Chondrocyte (in vitro differentiated cells): Measurements from ENCODE around the gene FOXN3. TPM values are rescaled to one million over a fixed set of nuclear protein-coding genes. Genes with fewer than 3 reads are reported as not detected.
A peak's percentile ranks its signal among the peaks of the same experiment; 100 is the strongest.

Experiments
- DNase-seq: peaks from one replicate; pipeline ENCODE4 v3.0.0; 2021; ENCODE audit warnings: mixed read lengths, low spot score
- H3K27ac Mint-ChIP-seq: one replicate; pipeline ENCODE4 v1.8.0; 2021; ENCODE audit warnings: mild to moderate bottlenecking, moderate library complexity, mixed read lengths; ENCODE audit not compliant: unreplicated experiment
- H3K27me3 Mint-ChIP-seq: 2 replicates; pipeline ENCODE4 v1.8.0; 2021; ENCODE audit warnings: low read depth, mixed read lengths
- H3K36me3 Mint-ChIP-seq: 2 replicates; pipeline ENCODE4 v1.8.0; 2021; ENCODE audit warnings: low read depth, mixed read lengths
- H3K4me1 Mint-ChIP-seq: 2 replicates; pipeline ENCODE4 v1.8.0; 2021; ENCODE audit warnings: low read depth, mild to moderate bottlenecking, mixed read lengths
- H3K4me3 Mint-ChIP-seq: one replicate; pipeline ENCODE4 v1.8.0; 2021; ENCODE audit warnings: mild to moderate bottlenecking, moderate library complexity, mixed read lengths; ENCODE audit not compliant: unreplicated experiment
- H3K9me3 Mint-ChIP-seq: 2 replicates; pipeline ENCODE4 v1.8.0; 2021; ENCODE audit warnings: low read depth, mixed read lengths
- total RNA-seq: library from RNA; stranded (reverse); gene quantifications from 3 replicates; pipeline ENCODE4 v1.2.1, GENCODE V29; 2021
- TF ChIP-seq, protein P1 (sequence below): fragments of 200-600 bp; sonication (generic); IDR thresholded peaks from 2 replicates; pipeline ENCODE4 v1.5.0; 2021; ENCODE audit warnings: antibody characterized with exemption, mild to moderate bottlenecking, moderate library complexity

The FOXN3 gene
- total RNA-seq, 1 donor from 2014 or later, result 161 TPM

DNA sequence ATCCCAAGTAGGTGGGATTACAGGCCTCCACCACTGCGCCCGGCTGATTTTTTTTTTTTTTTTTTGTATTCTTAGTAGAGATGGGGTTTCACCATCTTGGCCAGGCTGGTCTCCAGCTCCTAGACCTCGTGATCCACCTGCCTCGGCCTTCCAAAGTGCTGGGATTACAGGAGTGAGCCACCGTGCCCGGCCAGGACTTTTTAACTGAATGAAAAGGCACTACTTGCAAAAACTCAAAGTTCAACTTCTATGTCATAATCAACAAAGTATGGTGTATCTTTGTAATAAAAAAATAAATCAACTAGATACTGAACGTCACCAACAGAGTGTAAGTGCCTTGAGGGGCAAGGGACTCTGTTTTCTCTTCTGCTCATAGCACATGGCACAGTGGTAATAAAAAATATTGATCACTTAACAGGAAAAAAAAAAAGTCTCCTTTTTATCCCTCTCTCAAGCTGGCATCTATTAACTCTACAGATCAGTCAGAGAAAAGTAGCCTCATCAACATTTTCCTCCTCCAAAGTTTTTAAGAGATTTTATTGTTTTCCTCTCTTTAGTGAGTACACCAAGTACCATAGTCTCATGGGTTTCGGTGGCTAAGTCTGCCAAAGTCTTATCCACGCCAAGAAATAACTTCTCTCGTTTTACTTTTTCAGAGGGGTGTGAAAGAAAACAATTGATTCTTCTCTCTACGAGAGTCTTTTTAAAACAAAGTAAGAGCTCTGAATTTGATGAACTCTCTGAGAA is 10.6 kb upstream of the FOXN3 start:
- Mint-ChIP-seq H3K27me3 (no peaks in the 10 kb centered on the region), H3K36me3 (no peaks in the 10 kb centered on the region), H3K4me3 (no peak overlapping the region), H3K27ac (peak overlapping the region; percentile 97), H3K4me1 (peaks cover 93% of the 10 kb centered on the region), H3K9me3 (no peaks in the 10 kb centered on the region)
- TF ChIP-seq, protein P1, sequence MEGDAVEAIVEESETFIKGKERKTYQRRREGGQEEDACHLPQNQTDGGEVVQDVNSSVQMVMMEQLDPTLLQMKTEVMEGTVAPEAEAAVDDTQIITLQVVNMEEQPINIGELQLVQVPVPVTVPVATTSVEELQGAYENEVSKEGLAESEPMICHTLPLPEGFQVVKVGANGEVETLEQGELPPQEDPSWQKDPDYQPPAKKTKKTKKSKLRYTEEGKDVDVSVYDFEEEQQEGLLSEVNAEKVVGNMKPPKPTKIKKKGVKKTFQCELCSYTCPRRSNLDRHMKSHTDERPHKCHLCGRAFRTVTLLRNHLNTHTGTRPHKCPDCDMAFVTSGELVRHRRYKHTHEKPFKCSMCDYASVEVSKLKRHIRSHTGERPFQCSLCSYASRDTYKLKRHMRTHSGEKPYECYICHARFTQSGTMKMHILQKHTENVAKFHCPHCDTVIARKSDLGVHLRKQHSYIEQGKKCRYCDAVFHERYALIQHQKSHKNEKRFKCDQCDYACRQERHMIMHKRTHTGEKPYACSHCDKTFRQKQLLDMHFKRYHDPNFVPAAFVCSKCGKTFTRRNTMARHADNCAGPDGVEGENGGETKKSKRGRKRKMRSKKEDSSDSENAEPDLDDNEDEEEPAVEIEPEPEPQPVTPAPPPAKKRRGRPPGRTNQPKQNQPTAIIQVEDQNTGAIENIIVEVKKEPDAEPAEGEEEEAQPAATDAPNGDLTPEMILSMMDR, result no peak
- no peak for DNase-seq

DNA sequence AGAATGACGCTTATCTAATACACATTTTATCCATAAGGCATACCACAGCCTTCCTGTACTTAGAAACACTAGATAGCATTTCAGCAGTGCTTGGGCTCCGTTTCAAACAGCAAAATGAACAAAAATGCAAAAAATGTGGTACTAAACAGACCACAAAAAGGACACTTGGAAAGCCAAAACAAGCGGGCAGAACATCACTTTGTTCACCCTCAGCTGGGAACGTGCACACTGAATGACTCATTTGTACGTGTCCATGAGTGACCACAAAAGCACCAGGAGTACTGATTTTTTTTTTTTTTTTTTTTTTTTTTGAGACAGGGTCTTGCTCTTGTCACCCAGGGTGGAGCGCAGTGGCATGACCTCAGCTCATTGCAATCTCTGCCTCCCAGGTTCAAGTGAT is 8.9 kb upstream of the FOXN3 start:
- TF ChIP-seq, protein P1, result no peak
- H3K4me3 Mint-ChIP-seq, result no peak overlapping the region
- H3K27me3 Mint-ChIP-seq, result no peaks in the 10 kb centered on the region
- DNase-seq, result no peak
- H3K36me3 Mint-ChIP-seq, result no peaks in the 10 kb centered on the region
- H3K9me3 Mint-ChIP-seq, result no peaks in the 10 kb centered on the region
- peak overlapping the region; percentile 97 for H3K27ac Mint-ChIP-seq
- peaks cover 83% of the 10 kb centered on the region for H3K4me1 Mint-ChIP-seq

DNA sequence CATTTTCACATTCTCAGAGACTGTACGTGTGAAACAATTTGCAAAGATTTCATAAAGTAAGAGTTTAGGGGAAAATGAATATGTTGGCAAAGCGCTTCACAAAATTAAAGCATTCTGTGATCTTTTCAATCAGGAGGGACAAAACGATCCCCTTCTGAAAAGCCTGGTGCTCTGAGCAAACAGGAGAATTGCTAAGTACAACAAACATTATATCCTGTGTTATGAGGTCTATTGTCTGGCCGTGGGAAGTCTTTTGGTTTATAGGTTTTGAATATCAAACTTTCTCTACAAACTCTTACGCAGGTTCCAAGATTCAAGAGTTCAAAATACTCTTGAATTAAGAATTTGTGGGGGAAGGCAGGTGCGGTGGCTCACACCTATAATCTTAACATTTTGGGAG is 7.2 kb upstream of the FOXN3 start:
- H3K36me3 Mint-ChIP-seq, result no peaks in the 10 kb centered on the region

DNA sequence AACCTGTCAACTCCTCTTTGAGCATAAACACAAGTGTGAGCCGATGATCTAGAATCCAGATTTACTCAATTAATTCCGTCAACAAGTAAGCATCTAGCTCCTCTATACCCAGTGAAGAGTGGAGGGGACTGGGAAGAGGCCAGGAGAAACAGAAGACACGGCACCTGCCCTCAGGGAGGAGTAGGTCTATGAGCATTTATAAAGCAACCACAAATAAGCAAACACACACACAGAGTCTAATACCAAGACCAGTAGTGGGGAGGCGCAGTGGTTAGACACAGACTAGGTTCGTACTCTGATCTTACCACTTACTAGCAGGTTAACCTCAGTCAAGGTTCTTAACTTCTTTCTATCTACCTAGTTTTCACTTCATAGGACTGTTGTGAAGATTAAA is 5.9 kb upstream of the FOXN3 start:
- no peaks in the 10 kb centered on the region for H3K27me3 Mint-ChIP-seq
- no peak for DNase-seq
- no peak overlapping the region for H3K4me3 Mint-ChIP-seq
- peak overlapping the region; percentile 45 for H3K27ac Mint-ChIP-seq
- no peaks in the 10 kb centered on the region for H3K9me3 Mint-ChIP-seq
- no peaks in the 10 kb centered on the region for H3K36me3 Mint-ChIP-seq
- TF ChIP-seq, protein P1, result no peak
- peaks cover 63% of the 10 kb centered on the region for H3K4me1 Mint-ChIP-seq

More for the DNA sequence above, 7.2 kb upstream of the FOXN3 start:
- peak overlapping the region; percentile 62 for H3K27ac Mint-ChIP-seq
- no peaks in the 10 kb centered on the region for H3K27me3 Mint-ChIP-seq
- TF ChIP-seq, protein P1, result no peak
- H3K4me1 Mint-ChIP-seq, result peaks cover 67% of the 10 kb centered on the region
- no peaks in the 10 kb centered on the region for H3K9me3 Mint-ChIP-seq
- no peak for DNase-seq
- no peak overlapping the region for H3K4me3 Mint-ChIP-seq

DNA sequence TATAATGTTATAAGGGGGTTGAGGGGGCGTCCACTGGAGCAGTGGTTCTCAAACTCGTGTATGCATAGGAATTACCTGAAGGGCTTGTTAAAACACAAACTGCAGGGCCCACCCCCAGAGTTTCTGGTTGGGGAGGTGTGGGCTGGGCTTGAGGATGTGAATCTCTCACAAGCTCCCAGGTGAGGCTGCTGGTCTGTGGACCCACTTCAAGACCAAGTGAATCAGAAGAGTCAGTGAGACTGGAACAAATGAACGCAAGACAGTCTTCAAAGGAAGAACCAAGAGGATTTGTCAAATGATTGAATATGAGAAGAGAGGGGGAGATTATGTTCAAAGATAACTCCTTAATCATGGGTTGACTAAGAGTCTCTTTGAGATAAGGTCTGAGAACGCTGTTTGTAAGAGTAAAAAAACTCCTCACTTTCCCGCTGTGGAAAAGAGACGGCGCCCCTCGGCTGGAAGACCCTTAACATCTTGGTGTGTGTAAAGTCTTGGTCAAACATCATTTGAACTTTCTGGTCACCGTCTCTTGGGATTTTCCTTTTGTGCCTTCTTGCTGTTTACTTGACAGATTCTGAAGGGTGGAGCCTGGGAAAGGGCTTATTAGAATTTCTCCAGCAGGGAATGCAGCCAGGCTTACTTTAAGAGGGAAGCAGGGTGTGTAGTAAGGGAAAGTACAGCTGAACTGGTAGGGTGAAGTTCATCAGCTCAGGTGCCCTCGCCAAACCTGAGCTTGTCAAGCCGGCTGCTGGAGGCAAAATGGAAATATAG is 5.3 kb upstream of the FOXN3 start:
- Mint-ChIP-seq H3K36me3 (no peaks in the 10 kb centered on the region), H3K4me3 (no peak overlapping the region), H3K4me1 (peaks cover 61% of the 10 kb centered on the region), H3K27ac (peak overlapping the region; percentile 45), H3K9me3 (no peaks in the 10 kb centered on the region), H3K27me3 (no peaks in the 10 kb centered on the region)
- TF ChIP-seq, protein P1, result no peak
- DNase-seq, result no peak
